Measurements from ENCODE around the gene SFPQ. TPM values are rescaled to one million over a fixed set of nuclear protein-coding genes. Genes with fewer than 3 reads are reported as not detected.
A peak's percentile ranks its signal among the peaks of the same experiment; 100 is the strongest.
"Not testable (repeated sequence)": the region's sequence is repeated elsewhere in the genome, so short reads cannot be mapped to it uniquely, and the experiment has no call there.

Gene SFPQ
- 364 and 419 TPM in 2 replicates for polyA plus RNA-seq (2014; cell fraction: cytosol; rRNA removed)
- 550 and 751 TPM in 2 replicates for polyA plus RNA-seq (2014; cell fraction: nucleus; rRNA removed)

GRCh38 chr1:35192853-35193664 is at the start of gene SFPQ:
SFPQ (minus strand) TSS chr1:35193145; CDS start chr1:35193049, 96 bp downstream.
- DNase-seq (ENCODE audit: low spot score) = peak; percentile 98

GRCh38 chr1:35236772-35237171 is 43.8 kb upstream of the SFPQ start:
- not testable (repeated sequence) for DNase-seq (ENCODE audit: low spot score)

- no peak for DNase-seq (ENCODE audit: low spot score)
These were observed 38.3 kb upstream of the SFPQ start for GRCh38 chr1:35231287-35231686.

- DNase-seq (ENCODE audit: low spot score) = no peak
These were observed 36.8 kb upstream of the SFPQ start for GRCh38 chr1:35229587-35230360.

- no peak for DNase-seq (ENCODE audit: low spot score)
These were observed 33.6 kb upstream of the SFPQ start for GRCh38 chr1:35226546-35226945.

GRCh38 chr1:35223084-35223630 is 30.2 kb upstream of the SFPQ start:
- DNase-seq (ENCODE audit: low spot score) = no peak

- no peak for DNase-seq (ENCODE audit: low spot score)
These were observed 29.6 kb upstream of the SFPQ start for GRCh38 chr1:35222322-35223083.

- DNase-seq (ENCODE audit: low spot score) = no peak
These were observed 28.0 kb upstream of the SFPQ start for GRCh38 chr1:35220976-35221375.

GRCh38 chr1:35215346-35215745 is 22.4 kb upstream of the SFPQ start:
- DNase-seq (ENCODE audit: low spot score) = no peak

GRCh38 chr1:35211120-35211414 is 18.1 kb upstream of the SFPQ start:
- DNase-seq (ENCODE audit: low spot score) = no peak

GRCh38 chr1:35210321-35211119 is 17.6 kb upstream of the SFPQ start:
- DNase-seq (ENCODE audit: low spot score) = peak; percentile 46

- DNase-seq (ENCODE audit: low spot score) = no peak
These were observed 10.3 kb upstream of the SFPQ start for GRCh38 chr1:35203295-35203694.

GRCh38 chr1:35202048-35202719 is 9.2 kb upstream of the SFPQ start:
- peak; percentile 78 for DNase-seq (ENCODE audit: low spot score)

- no peak for DNase-seq (ENCODE audit: low spot score)
These were observed 8.7 kb upstream of the SFPQ start for GRCh38 chr1:35201631-35202030.

- peak; percentile 50 for DNase-seq (ENCODE audit: low spot score)
These were observed 691 bp downstream of the SFPQ start for GRCh38 chr1:35192056-35192852.

GRCh38 chr1:35191429-35192055 is 1.4 kb downstream of the SFPQ start:
- DNase-seq (ENCODE audit: low spot score) = no peak

GRCh38 chr1:35190784-35191183 is 2.2 kb downstream of the SFPQ start:
- DNase-seq (ENCODE audit: low spot score) = no peak

GRCh38 chr1:35188578-35189392 is 4.2 kb downstream of the SFPQ start:
- no peak for DNase-seq (ENCODE audit: low spot score)
